HG03378 (cell line): ENCODE data around the gene HSF4.
"Not testable (repeated sequence)": the region's sequence is repeated elsewhere in the genome, so short reads cannot be mapped to it uniquely, and the experiment has no call there.

ENCODE experiments used
- ATAC-seq: cut with Tn5 transposase; IDR thresholded peaks from one replicate; pipeline ENCODE4 v1.9.1; 2021; ENCODE audit warnings: mild to moderate bottlenecking, moderate library complexity; ENCODE audit not compliant: unreplicated experiment

The HSF4 gene

GRCh38 chr16:67164599-67165061 lies at the start of gene HSF4:
TSS of gene HSF4 (plus strand) at chr16:67164745. CDS start at chr16:67164812, 67 bp downstream.
- no peak for ATAC-seq

- no peak for ATAC-seq
Observed at GRCh38 chr16:67114793-67115192, 49.8 kb upstream of the HSF4 start.

GRCh38 chr16:67115639-67116038 lies 48.9 kb upstream of the HSF4 start:
- no peak for ATAC-seq

GRCh38 chr16:67116388-67117311 lies 47.9 kb upstream of the HSF4 start:
- ATAC-seq, result no peak

GRCh38 chr16:67117716-67118115 lies 46.8 kb upstream of the HSF4 start:
- no peak for ATAC-seq

GRCh38 chr16:67120025-67120424 lies 44.5 kb upstream of the HSF4 start:
- no peak for ATAC-seq

- not testable (repeated sequence) for ATAC-seq
Observed at GRCh38 chr16:67122799-67123198, 41.7 kb upstream of the HSF4 start.

GRCh38 chr16:67128417-67128816 lies 36.1 kb upstream of the HSF4 start:
- ATAC-seq, result no peak

- no peak for ATAC-seq
Observed at GRCh38 chr16:67128887-67129286, 35.7 kb upstream of the HSF4 start.

GRCh38 chr16:67129422-67129821 lies 35.1 kb upstream of the HSF4 start:
- no peak for ATAC-seq

GRCh38 chr16:67137605-67138004 lies 26.9 kb upstream of the HSF4 start:
- no peak for ATAC-seq

GRCh38 chr16:67141391-67141790 lies 23.2 kb upstream of the HSF4 start:
- no peak for ATAC-seq

- ATAC-seq, result no peak
Observed at GRCh38 chr16:67142342-67142741, 22.2 kb upstream of the HSF4 start.

- no peak for ATAC-seq
Observed at GRCh38 chr16:67144943-67145342, 19.6 kb upstream of the HSF4 start.

- no peak for ATAC-seq
Observed at GRCh38 chr16:67145746-67146145, 18.8 kb upstream of the HSF4 start.

GRCh38 chr16:67146523-67147357 lies 17.8 kb upstream of the HSF4 start:
- no peak for ATAC-seq

- ATAC-seq, result no peak
Observed at GRCh38 chr16:67147437-67148140, 17.0 kb upstream of the HSF4 start.

- ATAC-seq, result no peak
Observed at GRCh38 chr16:67148221-67148620, 16.3 kb upstream of the HSF4 start.

- no peak for ATAC-seq
Observed at GRCh38 chr16:67148656-67149275, 15.8 kb upstream of the HSF4 start.

GRCh38 chr16:67149276-67150046 lies 15.1 kb upstream of the HSF4 start:
- ATAC-seq, result no peak
